Fibroblast of pulmonary artery (primary cell): ENCODE data around the gene KIF26B.
"Not testable (repeated sequence)": the region's sequence is repeated elsewhere in the genome, so short reads cannot be mapped to it uniquely, and the experiment has no call there.

Source experiments
- DNase-seq: peaks from one replicate; pipeline ENCODE4 v3.0.0-alpha.2; 2010; ENCODE audit warnings: low read depth
- H3K4me3 ChIP-seq: replicated peaks from 2 replicates; pipeline ENCODE4 v1.5.1; 2011; ENCODE audit warnings: low read depth, mild to moderate bottlenecking, control low read depth, low read length, moderate library complexity
- TF ChIP-seq, protein P1 (sequence below): IDR thresholded peaks from 2 replicates; pipeline ENCODE4 v1.5.1; 2011; ENCODE audit warnings: mild to moderate bottlenecking, control low read depth, low read length, inconsistent platforms; ENCODE audit errors: missing control alignments

The KIF26B gene

DNA sequence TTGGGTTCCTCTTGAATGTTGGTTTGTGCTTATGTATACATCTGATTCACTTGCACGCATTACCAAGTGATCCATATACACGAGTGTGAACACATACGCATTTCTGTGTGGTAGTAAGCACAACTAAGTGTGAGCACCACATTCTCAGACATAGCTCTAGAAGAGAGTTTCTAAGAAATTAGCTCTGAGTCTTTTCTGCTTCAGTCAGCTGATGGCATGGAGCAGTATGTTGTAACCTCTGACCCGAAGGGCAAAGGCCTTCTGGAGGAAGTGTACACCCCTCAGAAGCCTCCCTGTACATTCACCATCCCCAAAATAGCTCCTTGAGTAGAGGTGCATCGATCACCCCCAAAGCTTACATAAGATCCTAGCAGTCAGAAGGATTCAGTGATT lies 183.7 kb downstream of the KIF26B start:
- no peak for DNase-seq
- TF ChIP-seq, protein P1, sequence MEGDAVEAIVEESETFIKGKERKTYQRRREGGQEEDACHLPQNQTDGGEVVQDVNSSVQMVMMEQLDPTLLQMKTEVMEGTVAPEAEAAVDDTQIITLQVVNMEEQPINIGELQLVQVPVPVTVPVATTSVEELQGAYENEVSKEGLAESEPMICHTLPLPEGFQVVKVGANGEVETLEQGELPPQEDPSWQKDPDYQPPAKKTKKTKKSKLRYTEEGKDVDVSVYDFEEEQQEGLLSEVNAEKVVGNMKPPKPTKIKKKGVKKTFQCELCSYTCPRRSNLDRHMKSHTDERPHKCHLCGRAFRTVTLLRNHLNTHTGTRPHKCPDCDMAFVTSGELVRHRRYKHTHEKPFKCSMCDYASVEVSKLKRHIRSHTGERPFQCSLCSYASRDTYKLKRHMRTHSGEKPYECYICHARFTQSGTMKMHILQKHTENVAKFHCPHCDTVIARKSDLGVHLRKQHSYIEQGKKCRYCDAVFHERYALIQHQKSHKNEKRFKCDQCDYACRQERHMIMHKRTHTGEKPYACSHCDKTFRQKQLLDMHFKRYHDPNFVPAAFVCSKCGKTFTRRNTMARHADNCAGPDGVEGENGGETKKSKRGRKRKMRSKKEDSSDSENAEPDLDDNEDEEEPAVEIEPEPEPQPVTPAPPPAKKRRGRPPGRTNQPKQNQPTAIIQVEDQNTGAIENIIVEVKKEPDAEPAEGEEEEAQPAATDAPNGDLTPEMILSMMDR = no peak

DNA sequence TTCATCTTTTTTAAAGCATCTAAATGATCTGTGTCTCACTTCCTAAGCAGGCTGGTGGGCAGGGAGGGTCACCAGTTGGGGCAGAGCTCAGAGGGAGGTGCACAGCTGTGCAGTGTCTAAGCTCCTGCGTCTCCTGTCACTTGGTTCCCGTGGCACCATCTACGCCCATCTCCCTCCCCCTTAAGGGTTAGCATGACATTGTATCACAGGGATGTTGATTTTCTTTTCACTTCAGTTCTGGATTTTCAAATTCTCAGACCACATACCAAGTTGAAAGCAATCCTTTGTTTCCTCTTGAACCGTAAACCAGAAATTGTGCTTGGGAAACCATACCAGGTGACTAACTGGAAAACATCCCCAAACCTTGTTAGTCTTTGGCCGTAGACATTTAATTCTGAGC lies 187.0 kb downstream of the KIF26B start:
- DNase-seq = no peak
- no peak overlapping the region for H3K4me3 ChIP-seq
- TF ChIP-seq, protein P1 = no peak

More for the DNA sequence above, 183.7 kb downstream of the KIF26B start:
- H3K4me3 ChIP-seq = no peak overlapping the region

DNA sequence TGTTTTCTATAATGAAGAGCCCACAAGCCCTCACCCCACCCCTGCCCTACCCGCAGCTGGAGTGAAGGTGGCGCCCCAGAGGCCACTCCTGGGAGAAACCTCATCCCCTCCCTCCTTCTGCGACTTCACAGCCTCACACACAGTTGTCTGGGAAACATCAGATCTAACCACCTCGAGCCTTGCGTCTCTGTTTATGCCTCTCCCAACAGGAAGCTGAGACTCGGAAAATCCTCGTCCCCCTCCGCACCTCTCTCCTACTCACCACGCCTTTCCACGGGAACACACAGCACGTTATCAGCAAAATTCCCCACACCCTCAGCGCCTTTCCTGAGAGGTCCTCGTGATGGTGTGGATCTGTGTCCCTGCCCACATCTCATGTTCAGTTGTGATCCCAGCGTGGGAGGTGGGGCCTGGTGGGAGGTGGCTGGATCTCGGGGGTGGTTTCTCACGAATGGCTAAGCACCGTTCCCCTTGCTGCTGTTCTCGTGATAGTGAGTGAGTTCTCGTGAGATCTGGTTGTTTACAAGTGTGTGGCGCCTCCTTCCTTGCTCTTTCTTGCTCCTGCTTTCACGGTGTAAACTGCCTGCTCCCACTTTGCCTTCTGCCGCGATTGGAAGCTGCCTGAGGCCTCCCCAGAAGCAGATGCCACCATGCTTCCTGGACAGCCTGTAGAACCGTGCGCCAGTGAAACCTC lies 190.6 kb downstream of the KIF26B start:
- TF ChIP-seq, protein P1 = no peak
- DNase-seq = no peak
- H3K4me3 ChIP-seq = no peak overlapping the region

DNA sequence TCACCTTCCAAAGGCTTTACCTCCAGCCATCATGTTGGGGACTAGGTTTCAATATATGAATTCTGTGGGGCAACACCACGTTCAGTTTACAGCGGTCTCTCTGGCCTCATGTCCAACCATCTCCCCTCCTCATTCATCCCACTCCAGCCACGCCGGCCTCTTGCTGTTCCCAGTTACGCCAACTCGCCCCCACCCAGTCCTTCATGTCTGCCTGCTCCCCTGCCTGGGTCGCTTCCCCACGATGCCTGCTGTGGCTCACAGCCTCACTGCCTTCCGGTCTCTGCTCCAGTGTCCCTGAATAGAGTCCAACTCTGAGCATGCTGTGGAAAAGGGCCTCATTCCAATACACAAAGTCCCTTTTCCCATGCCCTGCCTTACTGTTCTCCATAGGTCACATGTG lies 193.8 kb downstream of the KIF26B start:
- DNase-seq = no peak
- no peak overlapping the region for H3K4me3 ChIP-seq
- TF ChIP-seq, protein P1 = no peak

DNA sequence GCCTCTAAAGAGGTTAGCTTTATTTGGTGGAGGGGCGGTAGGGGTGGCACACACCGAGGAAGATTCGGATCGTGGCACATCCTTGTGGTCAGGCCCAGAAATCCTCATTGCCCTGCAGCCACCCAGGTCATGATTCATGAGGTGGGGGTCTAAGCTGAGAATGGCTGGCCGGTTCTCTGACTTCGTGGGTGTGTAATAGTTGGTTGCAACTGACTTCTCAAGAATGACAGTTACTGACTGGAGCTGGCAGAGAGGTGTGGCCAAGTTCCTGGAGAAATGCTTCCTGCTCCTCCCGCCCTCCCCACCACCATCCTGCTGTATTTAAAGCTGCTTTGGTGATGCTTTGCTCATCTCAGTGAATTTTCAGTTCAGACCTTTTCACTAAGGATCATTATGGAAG lies 198.6 kb downstream of the KIF26B start:
- no peak overlapping the region for H3K4me3 ChIP-seq
- no peak for DNase-seq
- TF ChIP-seq, protein P1 = no peak

DNA sequence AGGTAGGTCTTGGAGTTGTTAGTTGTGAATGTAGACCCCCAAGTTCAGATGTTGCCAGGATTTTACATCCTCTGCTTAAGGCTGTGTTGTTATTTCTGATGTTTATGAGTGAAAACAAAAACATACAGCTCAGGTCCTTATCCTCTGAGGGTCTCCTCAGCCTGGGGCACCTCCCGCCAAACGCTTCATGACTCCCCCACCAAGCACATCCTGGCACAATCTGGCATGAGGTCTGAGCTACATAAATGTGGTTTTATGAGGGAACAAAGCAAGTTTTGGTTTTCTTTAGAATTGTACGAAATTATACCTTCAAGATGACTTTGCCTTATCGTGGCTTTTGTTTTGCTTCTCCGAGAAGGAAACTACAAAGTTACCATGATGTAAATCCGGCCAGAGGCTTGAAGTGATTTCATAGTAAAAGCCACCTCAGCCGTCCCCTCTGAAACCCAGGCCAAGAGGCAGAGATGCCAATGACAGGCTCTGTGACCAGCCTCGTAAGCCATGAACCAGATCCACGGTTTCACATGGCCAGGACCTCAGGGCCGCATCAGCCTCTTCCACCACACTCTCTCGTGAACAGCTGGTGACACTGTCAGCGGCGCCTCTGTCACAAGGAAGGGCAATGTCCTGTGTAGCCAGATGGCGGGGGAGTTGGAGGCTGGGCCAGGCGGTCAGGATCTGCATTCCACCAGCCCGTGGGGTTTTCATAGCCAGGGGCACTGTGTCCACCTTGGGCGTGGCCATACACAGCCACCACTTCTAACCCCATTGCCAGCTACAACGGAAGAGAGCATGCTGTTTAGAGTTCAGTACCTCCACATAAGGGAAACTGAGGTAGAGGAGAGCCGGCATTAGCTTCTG lies 199.4 kb downstream of the KIF26B start:
- no peak overlapping the region for H3K4me3 ChIP-seq
- DNase-seq = no peak

DNA sequence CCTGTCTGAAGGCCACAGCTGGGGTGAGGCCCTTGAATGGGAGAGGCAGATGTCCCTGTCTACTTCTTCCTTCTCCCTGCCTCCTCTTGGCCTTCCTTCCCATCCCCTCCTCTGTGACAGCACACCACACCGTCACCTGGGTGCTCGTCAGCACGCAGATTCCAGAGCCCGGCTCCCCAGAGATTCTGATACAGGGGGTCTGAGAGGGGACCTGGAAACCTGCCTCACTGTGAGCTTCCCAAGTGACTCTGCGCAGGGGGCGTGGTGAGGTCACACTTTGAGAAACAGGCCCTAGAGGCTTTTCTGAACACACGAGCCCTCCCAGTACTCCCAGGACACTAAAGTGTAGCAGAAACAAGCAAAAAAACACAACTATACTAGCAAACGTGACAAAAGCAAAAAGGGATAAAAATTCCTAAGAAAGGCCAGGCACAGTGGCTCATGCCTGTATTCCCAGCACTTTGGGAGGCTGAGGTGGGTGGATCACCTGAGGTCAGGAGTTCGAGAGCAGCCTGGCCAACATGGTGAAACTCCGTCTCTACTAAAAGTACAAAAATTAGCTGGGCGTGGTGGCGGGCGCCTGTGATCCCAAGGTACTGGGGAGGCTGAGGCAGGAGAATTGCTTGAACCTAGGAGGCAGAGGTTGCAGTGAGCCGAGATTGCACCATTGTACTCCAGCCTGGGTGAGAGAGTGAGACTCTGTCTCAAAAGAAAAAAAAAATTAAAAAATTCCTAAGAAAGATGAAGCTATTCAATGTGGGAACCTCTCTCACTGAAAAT lies 201.3 kb downstream of the KIF26B start:
- not testable (repeated sequence) for H3K4me3 ChIP-seq, DNase-seq

More for the DNA sequence above, 199.4 kb downstream of the KIF26B start:
- TF ChIP-seq, protein P1 = no peak
